Measurements from ENCODE around the gene PDE6A.

Gene PDE6A

GRCh38 chr5:149849280-149849965 lies 95.2 kb downstream of the PDE6A start:
- TF ChIP-seq, protein P1, sequence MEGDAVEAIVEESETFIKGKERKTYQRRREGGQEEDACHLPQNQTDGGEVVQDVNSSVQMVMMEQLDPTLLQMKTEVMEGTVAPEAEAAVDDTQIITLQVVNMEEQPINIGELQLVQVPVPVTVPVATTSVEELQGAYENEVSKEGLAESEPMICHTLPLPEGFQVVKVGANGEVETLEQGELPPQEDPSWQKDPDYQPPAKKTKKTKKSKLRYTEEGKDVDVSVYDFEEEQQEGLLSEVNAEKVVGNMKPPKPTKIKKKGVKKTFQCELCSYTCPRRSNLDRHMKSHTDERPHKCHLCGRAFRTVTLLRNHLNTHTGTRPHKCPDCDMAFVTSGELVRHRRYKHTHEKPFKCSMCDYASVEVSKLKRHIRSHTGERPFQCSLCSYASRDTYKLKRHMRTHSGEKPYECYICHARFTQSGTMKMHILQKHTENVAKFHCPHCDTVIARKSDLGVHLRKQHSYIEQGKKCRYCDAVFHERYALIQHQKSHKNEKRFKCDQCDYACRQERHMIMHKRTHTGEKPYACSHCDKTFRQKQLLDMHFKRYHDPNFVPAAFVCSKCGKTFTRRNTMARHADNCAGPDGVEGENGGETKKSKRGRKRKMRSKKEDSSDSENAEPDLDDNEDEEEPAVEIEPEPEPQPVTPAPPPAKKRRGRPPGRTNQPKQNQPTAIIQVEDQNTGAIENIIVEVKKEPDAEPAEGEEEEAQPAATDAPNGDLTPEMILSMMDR (conservative IDR thresholded peaks at IDR 0.05; ENCODE audit: low read depth), result no peak
- no peak overlapping the region for H3K27ac ChIP-seq
- ChIA-PET POLR2A (ENCODE audit: low non-redundant PET) (no interaction called here), CTCF (interaction anchor here (1.8 kb wide), 1 partner anchor 141 kb away, joined by 5 read pairs; no protein-coding TSS in a partner anchor)
- no peak for DNase-seq (ENCODE audit: low spot score)

DNA sequence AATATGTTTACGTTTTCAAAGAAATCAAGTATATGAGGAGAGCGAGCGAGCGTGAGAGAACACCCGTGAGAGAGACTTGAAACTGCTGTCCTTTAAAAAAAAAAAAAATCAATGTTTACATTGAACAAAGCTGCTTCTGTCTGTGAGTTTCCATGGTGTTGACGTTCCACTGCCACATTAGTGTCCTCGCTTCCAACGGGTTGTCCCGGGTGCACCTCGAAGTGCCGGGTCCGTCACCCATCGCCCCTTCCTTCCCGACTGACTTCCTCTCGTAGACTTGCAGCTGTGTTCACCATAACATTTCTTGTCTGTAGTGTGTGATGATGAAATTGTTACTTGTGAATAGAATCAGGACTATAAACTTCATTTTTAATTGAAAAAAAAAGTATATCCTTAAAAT lies 97.0 kb downstream of the PDE6A start:
- CTCF ChIA-PET, result interaction anchor here (0.6 to 1.5 kb wide), 6 partner anchors 9 to 229 kb away, joined by 3 to 7 read pairs (median 4); no protein-coding TSS in a partner anchor
- TF ChIP-seq, protein P1 (conservative IDR thresholded peaks at IDR 0.05; ENCODE audit: low read depth), result no peak
- DNase-seq (ENCODE audit: low spot score), result no peak
- H3K27ac ChIP-seq, result peak overlapping the region; percentile 22; the same call in 1 of the 2 replicates
- POLR2A ChIA-PET (ENCODE audit: low non-redundant PET), result interaction anchor here (0.6 kb wide), 2 partner anchors 113 to 186 kb away, joined by 4 read pairs; partner anchors contain the start of gene SLC26A2

- ChIA-PET POLR2A (ENCODE audit: low non-redundant PET) (no interaction called here), CTCF (interaction anchor here (0.5 to 1.6 kb wide), 5 partner anchors 116 to 403 kb away, joined by 3 to 6 read pairs (median 3); no protein-coding TSS in a partner anchor)
- TF ChIP-seq, protein P1 (conservative IDR thresholded peaks at IDR 0.05; ENCODE audit: low read depth), result no peak
- no peak for DNase-seq (ENCODE audit: low spot score)
- no peak overlapping the region for H3K27ac ChIP-seq
Observed at GRCh38 chr5:149846021-149846420, 98.6 kb downstream of the PDE6A start.

- no peak for DNase-seq (ENCODE audit: low spot score)
- no peak overlapping the region for H3K27ac ChIP-seq
- POLR2A ChIA-PET (ENCODE audit: low non-redundant PET), result no interaction called here
- CTCF ChIA-PET, result interaction anchor here (0.5 to 1.6 kb wide), 3 partner anchors 116 to 403 kb away, joined by 3 to 6 read pairs (median 4); no protein-coding TSS in a partner anchor
- TF ChIP-seq, protein P1 (conservative IDR thresholded peaks at IDR 0.05; ENCODE audit: low read depth), result no peak
Observed at GRCh38 chr5:149845601-149846000, 99.0 kb downstream of the PDE6A start.

- POLR2A ChIA-PET (ENCODE audit: low non-redundant PET), result interaction anchor here (0.5 kb wide), 1 partner anchor 34 kb away, joined by 3 read pairs; no protein-coding TSS in a partner anchor
- no peak for DNase-seq (ENCODE audit: low spot score)
Observed at GRCh38 chr5:149841851-149842793, 102.5 kb downstream of the PDE6A start.

More at GRCh38 chr5:149841851-149842793, 102.5 kb downstream of the PDE6A start:
- TF ChIP-seq, protein P1 (conservative IDR thresholded peaks at IDR 0.05; ENCODE audit: low read depth), result no peak
- H3K27ac ChIP-seq, result no peak overlapping the region
- CTCF ChIA-PET, result interaction anchor here (1.3 to 1.4 kb wide), 2 partner anchors 10 to 14 kb away, joined by 3 to 15 read pairs; no protein-coding TSS in a partner anchor

Measured in RWPE1 (cell line).